ENCODE measurements around the gene UNC45B. TPM values are rescaled to one million over a fixed set of nuclear protein-coding genes. Genes with fewer than 3 reads are reported as not detected.

The UNC45B gene
- total RNA-seq, 1 donor from 2014 or later, result not detected

Other genes with a start within 250 kb of the UNC45B start
- 2.1 and 2.4 TPM in 2 replicates for gene CCT6B, start 186.4 kb upstream of the UNC45B start, total RNA-seq
- gene ZNF830, start 186.3 kb upstream of the UNC45B start, total RNA-seq, result 29.9 and 31.6 TPM in 2 replicates
- 42.4 and 45.8 TPM in 2 replicates for gene LIG3, start 167.3 kb upstream of the UNC45B start, total RNA-seq
- gene RFFL, start 84.1 kb upstream of the UNC45B start, total RNA-seq, result 31.5 and 34.1 TPM in 2 replicates
- gene RAD51D, start 28.0 kb upstream of the UNC45B start, total RNA-seq, result 17.0 and 22.9 TPM in 2 replicates
- not detected in 2 replicates for gene FNDC8, start 26.2 kb upstream of the UNC45B start, total RNA-seq
- gene NLE1, start 5.5 kb upstream of the UNC45B start, total RNA-seq, result 22.1 and 26.3 TPM in 2 replicates
- 0.10 and 0.16 TPM in 2 replicates for gene SLC35G3, start 46.6 kb downstream of the UNC45B start, total RNA-seq
- 15.2 and 15.3 TPM in 2 replicates for gene SLFN5, start 95.3 kb downstream of the UNC45B start, total RNA-seq
- gene SLFN11, start 225.8 kb downstream of the UNC45B start, total RNA-seq, result 19.2 and 22.4 TPM in 2 replicates